ENCODE data around the gene ARPIN.
A peak's percentile ranks its signal among the peaks of the same experiment; 100 is the strongest.
"Not testable (repeated sequence)": the region's sequence is repeated elsewhere in the genome, so short reads cannot be mapped to it uniquely, and the experiment has no call there.

Gene ARPIN

GRCh38 chr15:89910891-89911626 lies 1.7 kb downstream of the ARPIN start:
- no peak for DNase-seq (ENCODE audit: low read depth in 2 of 2)

- DNase-seq (ENCODE audit: low read depth in 2 of 2), result no peak
Measured at GRCh38 chr15:89909611-89910010, 3.1 kb downstream of the ARPIN start.

- no peak for DNase-seq (ENCODE audit: low read depth in 2 of 2)
Measured at GRCh38 chr15:89908226-89908625, 4.5 kb downstream of the ARPIN start.

GRCh38 chr15:89907289-89907688 lies 5.5 kb downstream of the ARPIN start:
- no peak for DNase-seq (ENCODE audit: low read depth in 2 of 2)

GRCh38 chr15:89905846-89906378 lies 6.8 kb downstream of the ARPIN start:
- DNase-seq (ENCODE audit: low read depth in 2 of 2), result no peak

GRCh38 chr15:89904519-89904918 lies 8.2 kb downstream of the ARPIN start:
- DNase-seq (ENCODE audit: low read depth in 2 of 2), result no peak

GRCh38 chr15:89903858-89904130 lies 9.0 kb downstream of the ARPIN start:
- no peak for DNase-seq (ENCODE audit: low read depth in 2 of 2)

- no peak for DNase-seq (ENCODE audit: low read depth in 2 of 2)
Measured at GRCh38 chr15:89903015-89903857, 9.5 kb downstream of the ARPIN start.

GRCh38 chr15:89900849-89901248 lies 11.9 kb downstream of the ARPIN start:
- DNase-seq (ENCODE audit: low read depth in 2 of 2), result no peak

- DNase-seq (ENCODE audit: low read depth in 2 of 2), result no peak
Measured at GRCh38 chr15:89899951-89900567, 12.7 kb downstream of the ARPIN start.

- no peak for DNase-seq (ENCODE audit: low read depth in 2 of 2)
Measured at GRCh38 chr15:89899295-89899945, 13.3 kb downstream of the ARPIN start.

GRCh38 chr15:89898614-89899294 lies 14.0 kb downstream of the ARPIN start:
- no peak for DNase-seq (ENCODE audit: low read depth in 2 of 2)

GRCh38 chr15:89898146-89898545 lies 14.6 kb downstream of the ARPIN start:
- DNase-seq (ENCODE audit: low read depth in 2 of 2), result no peak

GRCh38 chr15:89893696-89894447 lies 18.9 kb downstream of the ARPIN start, which contains the start of gene AP3S2:
Gene AP3S2, minus strand, starts transcription at chr15:89893994. Its CDS starts 45 bp downstream, at chr15:89893949.
- peak; percentile 76 to 81 for DNase-seq (ENCODE audit: low read depth in 2 of 2)

- DNase-seq (ENCODE audit: low read depth in 2 of 2), result no peak
Measured at GRCh38 chr15:89893027-89893426, 19.7 kb downstream of the ARPIN start.

- DNase-seq (ENCODE audit: low read depth in 2 of 2), result no peak
Measured at GRCh38 chr15:89888214-89888804, 24.4 kb downstream of the ARPIN start.

GRCh38 chr15:89885611-89886010 lies 27.1 kb downstream of the ARPIN start:
- no peak for DNase-seq (ENCODE audit: low read depth in 2 of 2)

- DNase-seq (ENCODE audit: low read depth in 2 of 2), result not testable (repeated sequence)
Measured at GRCh38 chr15:89885179-89885578, 27.6 kb downstream of the ARPIN start.

- no peak for DNase-seq (ENCODE audit: low read depth in 2 of 2)
Measured at GRCh38 chr15:89883518-89883917, 29.2 kb downstream of the ARPIN start.

GRCh38 chr15:89880727-89881126 lies 32.0 kb downstream of the ARPIN start:
- no peak for DNase-seq (ENCODE audit: low read depth in 2 of 2)

All from stimulated activated CD8-positive, alpha-beta memory T cell treated with anti-CD3 and anti-CD28 coated beads, Interleukin-2, amount 100 ng/mL, for 48 hours (primary cell).